HepG2 (cell line): Measurements from ENCODE around the gene HAGH. TPM values are rescaled to one million over a fixed set of nuclear protein-coding genes. Genes with fewer than 3 reads are reported as not detected.

Experiments
- ATF7 ChIP-seq, 2 experiments: fragments of 450-650 bp in 1 of 2; sonication (generic) in 1 of 2; formaldehyde crosslinking in 1 of 2; IDR thresholded peaks; 2 replicates each; pipeline versions ENCODE4 v1.4.0 to v1.6.1; 2016 to 2020; ENCODE audit warnings: antibody characterized with exemption in 1 of 2, mild to moderate bottlenecking in 1 of 2, missing genetic modification reagents in 1 of 2
- E2F1 ChIP-seq: sonication (generic); formaldehyde crosslinking; IDR thresholded peaks from 2 replicates; pipeline ENCODE4 v1.5.0; 2020; ENCODE audit warnings: missing genetic modification reagents
- ESRRA ChIP-seq: sonication (generic); formaldehyde crosslinking; IDR thresholded peaks from 2 replicates; pipeline ENCODE4 v1.5.1; 2020; ENCODE audit warnings: mild to moderate bottlenecking, low read depth, missing genetic modification reagents
- FLYWCH1 ChIP-seq: sonication (generic); formaldehyde crosslinking; IDR thresholded peaks from 2 replicates; pipeline ENCODE4 v1.8.1; 2023; ENCODE audit warnings: mild to moderate bottlenecking, missing genetic modification reagents
- MLLT10 ChIP-seq: sonication (generic); formaldehyde crosslinking; IDR thresholded peaks from 2 replicates; pipeline ENCODE4 v1.4.0; 2020; ENCODE audit warnings: missing genetic modification reagents
- MYNN ChIP-seq: sonication (generic); formaldehyde crosslinking; IDR thresholded peaks from 2 replicates; pipeline ENCODE4 v1.4.0; 2020; ENCODE audit warnings: mild to moderate bottlenecking, low read depth, missing genetic modification reagents
- POGK ChIP-seq: sonication (generic); formaldehyde crosslinking; conservative IDR thresholded peaks from 2 replicates; pipeline ENCODE4 v1.8.0; 2022; ENCODE audit warnings: mild to moderate bottlenecking, moderate library complexity, missing genetic modification reagents
- TGIF2 ChIP-seq: IDR thresholded peaks from 2 replicates; pipeline ENCODE4 v1.6.1; 2016; ENCODE audit warnings: control low read depth, missing compliant biosample characterization
- TP53 ChIP-seq: sonication (generic); formaldehyde crosslinking; conservative IDR thresholded peaks from 2 replicates; pipeline ENCODE4 v1.4.0; 2020; ENCODE audit warnings: missing genetic modification reagents
- ZBTB20 ChIP-seq: sonication (generic); formaldehyde crosslinking; IDR thresholded peaks from 2 replicates; pipeline ENCODE4 v1.8.1; 2023; ENCODE audit warnings: missing genetic modification reagents, low read depth, mild to moderate bottlenecking, borderline replicate concordance
- ZBTB39 ChIP-seq: sonication (generic); formaldehyde crosslinking; IDR thresholded peaks from 2 replicates; pipeline ENCODE4 v1.5.0; 2020; ENCODE audit warnings: missing genetic modification reagents
- ZFP36L1 ChIP-seq: sonication (generic); formaldehyde crosslinking; IDR thresholded peaks from 2 replicates; pipeline ENCODE4 v1.8.0; 2022; ENCODE audit warnings: mild to moderate bottlenecking, missing genetic modification reagents, moderate library complexity
- ZNF124 ChIP-seq: sonication (generic); formaldehyde crosslinking; IDR thresholded peaks from 2 replicates; pipeline ENCODE4 v1.4.0; 2020; ENCODE audit warnings: missing genetic modification reagents
- ZNF724P ChIP-seq: sonication (generic); formaldehyde crosslinking; IDR thresholded peaks from 2 replicates; pipeline ENCODE4 v1.8.0; 2022; ENCODE audit warnings: missing genetic modification reagents, borderline replicate concordance
- ZNF891 ChIP-seq: sonication (generic); formaldehyde crosslinking; IDR thresholded peaks from 2 replicates; pipeline ENCODE4 v1.5.0; 2020; ENCODE audit warnings: mild to moderate bottlenecking, missing genetic modification reagents
- polyA plus RNA-seq, 8 experiments: library from polyadenylated mRNA; depleted of rRNA in 3 of 8; stranded (reverse) in 7 of 8; unstranded in 1 of 8; fragments of >200 nt; fragmentation: Illumina TruSeq in 4 of 8; extraction: Trizol in 4 of 8; gene quantifications; 2 replicates each; pipeline versions ENCODE4 v1.2.1 to v1.2.3, GENCODE V29; 2011 to 2016; ENCODE audit warnings: low read depth in 4 of 8, missing spikeins in 1 of 8, mixed read lengths in 1 of 8; ENCODE audit not compliant: insufficient read depth in 1 of 8
- total RNA-seq, 5 experiments: library from RNA; depleted of rRNA; stranded (reverse); fragments of >200 nt; fragmentation: Illumina TruSeq; extraction: Trizol; gene quantifications; 2 replicates each; pipeline ENCODE4 v1.2.3, GENCODE V29; 2016; ENCODE audit warnings: low read depth in 1 of 5
- TF ChIP-seq, protein P1 (sequence below): sonication (generic); formaldehyde crosslinking; IDR thresholded peaks from 2 replicates; pipeline ENCODE4 v1.5.1; 2020; ENCODE audit warnings: missing genetic modification reagents, mild to moderate bottlenecking, borderline replicate concordance
- TF ChIP-seq, protein P2 (sequence below): sonication (generic); formaldehyde crosslinking; IDR thresholded peaks from 2 replicates; pipeline ENCODE4 v1.5.0; 2020; ENCODE audit warnings: mild to moderate bottlenecking, missing genetic modification reagents, borderline replicate concordance

The HAGH gene
- total and polyA plus RNA-seq, 2 of the 13 experiments (the other 11 are each of a cell fraction or from before 2014, with no cell fraction given): 70.4 to 95.4 TPM

DNA sequence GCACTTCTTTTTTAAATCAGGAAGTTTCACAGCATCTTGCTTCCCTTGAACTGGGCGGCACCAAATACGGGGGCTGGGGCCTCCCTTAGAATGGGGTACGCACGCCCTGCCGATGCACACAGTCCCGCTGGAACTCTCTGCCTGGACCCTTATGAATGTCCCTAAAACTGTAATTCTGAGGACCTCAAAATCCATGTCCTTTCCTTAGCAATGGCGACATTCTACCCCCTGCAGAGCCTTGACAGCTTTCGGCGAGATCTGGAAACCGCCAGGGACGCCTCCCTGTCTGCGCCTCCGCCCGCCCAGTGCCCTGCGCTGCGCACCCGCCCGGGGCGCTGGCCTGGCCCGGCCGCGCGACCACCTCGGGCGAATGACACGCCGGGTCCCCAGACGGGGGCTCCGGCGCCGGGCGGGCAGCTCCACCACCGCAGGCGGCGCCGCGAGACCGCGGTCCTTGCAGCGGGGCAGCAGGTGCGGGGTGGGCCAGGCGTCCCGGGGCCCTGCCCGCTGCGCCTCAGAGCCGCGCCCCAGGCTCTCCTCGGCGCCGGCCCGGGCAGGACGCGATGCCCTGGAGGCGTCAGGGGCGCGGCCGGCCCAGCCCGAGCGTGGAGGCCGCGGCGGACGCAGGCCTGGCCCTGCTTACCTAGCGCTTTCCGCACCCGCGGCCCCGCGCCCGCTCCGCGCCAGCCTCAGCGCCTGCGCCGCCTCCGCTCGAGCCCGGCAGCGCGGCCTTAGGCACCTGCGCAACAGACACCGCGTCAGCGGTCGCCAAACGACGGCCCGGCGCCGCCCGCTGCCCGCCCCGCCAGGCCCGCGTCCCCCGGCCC is 548 bp downstream of the HAGH start (continued):
- TF ChIP-seq, protein P1, sequence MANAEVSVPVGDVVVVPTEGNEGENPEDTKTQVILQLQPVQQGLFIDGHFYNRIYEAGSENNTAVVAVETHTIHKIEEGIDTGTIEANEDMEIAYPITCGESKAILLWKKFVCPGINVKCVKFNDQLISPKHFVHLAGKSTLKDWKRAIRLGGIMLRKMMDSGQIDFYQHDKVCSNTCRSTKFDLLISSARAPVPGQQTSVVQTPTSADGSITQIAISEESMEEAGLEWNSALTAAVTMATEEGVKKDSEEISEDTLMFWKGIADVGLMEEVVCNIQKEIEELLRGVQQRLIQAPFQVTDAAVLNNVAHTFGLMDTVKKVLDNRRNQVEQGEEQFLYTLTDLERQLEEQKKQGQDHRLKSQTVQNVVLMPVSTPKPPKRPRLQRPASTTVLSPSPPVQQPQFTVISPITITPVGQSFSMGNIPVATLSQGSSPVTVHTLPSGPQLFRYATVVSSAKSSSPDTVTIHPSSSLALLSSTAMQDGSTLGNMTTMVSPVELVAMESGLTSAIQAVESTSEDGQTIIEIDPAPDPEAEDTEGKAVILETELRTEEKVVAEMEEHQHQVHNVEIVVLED: peak; percentile 17; the same call in 1 of the 2 replicates
- no peak for TF ChIP-seq ZNF724P (CRISPR knock-in tag)
- TF ChIP-seq MYNN (CRISPR knock-in tag): no peak
- no peak for TF ChIP-seq ESRRA (CRISPR knock-in tag)
- no peak for TF ChIP-seq TP53 (CRISPR knock-in tag)
- TF ChIP-seq ATF7 (IDR thresholded peaks at IDR 0.05): no peak
- no peak for TF ChIP-seq ATF7 (CRISPR knock-in tag; IDR thresholded peaks at IDR 0.05)
- no peak for TF ChIP-seq FLYWCH1 (CRISPR knock-in tag)
- TF ChIP-seq ZBTB20 (CRISPR knock-in tag): 0 out of 2 replicates have a peak, but pooled peaks have one; percentile 11
- 0 out of 2 replicates have a peak, but pooled peaks have one; percentile 36 for TF ChIP-seq POGK (CRISPR knock-in tag)
- no peak for TF ChIP-seq ZFP36L1 (CRISPR knock-in tag)
- no peak for TF ChIP-seq ZNF124
- TF ChIP-seq TGIF2: peak; percentile 72; the same call in 1 of the 2 replicates
- TF ChIP-seq MLLT10 (CRISPR knock-in tag): no peak
- TF ChIP-seq E2F1 (CRISPR knock-in tag): no peak
- TF ChIP-seq, protein P2, sequence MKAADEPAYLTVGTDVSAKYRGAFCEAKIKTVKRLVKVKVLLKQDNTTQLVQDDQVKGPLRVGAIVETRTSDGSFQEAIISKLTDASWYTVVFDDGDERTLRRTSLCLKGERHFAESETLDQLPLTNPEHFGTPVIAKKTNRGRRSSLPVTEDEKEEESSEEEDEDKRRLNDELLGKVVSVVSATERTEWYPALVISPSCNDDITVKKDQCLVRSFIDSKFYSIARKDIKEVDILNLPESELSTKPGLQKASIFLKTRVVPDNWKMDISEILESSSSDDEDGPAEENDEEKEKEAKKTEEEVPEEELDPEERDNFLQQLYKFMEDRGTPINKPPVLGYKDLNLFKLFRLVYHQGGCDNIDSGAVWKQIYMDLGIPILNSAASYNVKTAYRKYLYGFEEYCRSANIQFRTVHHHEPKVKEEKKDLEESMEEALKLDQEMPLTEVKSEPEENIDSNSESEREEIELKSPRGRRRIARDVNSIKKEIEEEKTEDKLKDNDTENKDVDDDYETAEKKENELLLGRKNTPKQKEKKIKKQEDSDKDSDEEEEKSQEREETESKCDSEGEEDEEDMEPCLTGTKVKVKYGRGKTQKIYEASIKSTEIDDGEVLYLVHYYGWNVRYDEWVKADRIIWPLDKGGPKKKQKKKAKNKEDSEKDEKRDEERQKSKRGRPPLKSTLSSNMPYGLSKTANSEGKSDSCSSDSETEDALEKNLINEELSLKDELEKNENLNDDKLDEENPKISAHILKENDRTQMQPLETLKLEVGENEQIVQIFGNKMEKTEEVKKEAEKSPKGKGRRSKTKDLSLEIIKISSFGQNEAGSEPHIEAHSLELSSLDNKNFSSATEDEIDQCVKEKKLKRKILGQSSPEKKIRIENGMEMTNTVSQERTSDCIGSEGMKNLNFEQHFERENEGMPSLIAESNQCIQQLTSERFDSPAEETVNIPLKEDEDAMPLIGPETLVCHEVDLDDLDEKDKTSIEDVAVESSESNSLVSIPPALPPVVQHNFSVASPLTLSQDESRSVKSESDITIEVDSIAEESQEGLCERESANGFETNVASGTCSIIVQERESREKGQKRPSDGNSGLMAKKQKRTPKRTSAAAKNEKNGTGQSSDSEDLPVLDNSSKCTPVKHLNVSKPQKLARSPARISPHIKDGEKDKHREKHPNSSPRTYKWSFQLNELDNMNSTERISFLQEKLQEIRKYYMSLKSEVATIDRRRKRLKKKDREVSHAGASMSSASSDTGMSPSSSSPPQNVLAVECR (CRISPR knock-in tag): peak; percentile 68
- no peak for TF ChIP-seq ZNF891
- no peak for TF ChIP-seq ZBTB39 (CRISPR knock-in tag)
